Skin of body (tissue), 3 donors: ENCODE data around the gene CIAO2A. TPM values are rescaled to one million over a fixed set of nuclear protein-coding genes. Genes with fewer than 3 reads are reported as not detected.

Experiments
- DNase-seq: peaks from one replicate; lab custom pipeline; 2025; lab: John Stamatoyannopoulos, UW
- small RNA-seq: library from RNA; depleted of rRNA; stranded (forward); fragments of <200 nt; gene quantifications from one replicate; pipeline ENCODE3, GENCODE V24; 2014; ENCODE audit warnings: low replicate concordance
- total RNA-seq: library from RNA; depleted of rRNA; stranded (reverse); fragments of >200 nt; gene quantifications from one replicate; pipeline ENCODE4 v1.2.3, GENCODE V29; 2014

Gene CIAO2A
- total RNA-seq, 1 donor from 2014 or later, result 57.0 TPM

GRCh38 chr15:64045101-64045435 lies 48.6 kb downstream of the CIAO2A start:
- DNase-seq, result no peak

GRCh38 chr15:64044300-64045100 lies 49.1 kb downstream of the CIAO2A start:
- DNase-seq, result no peak

- DNase-seq, result no peak
Measured at GRCh38 chr15:64038878-64039610, 54.6 kb downstream of the CIAO2A start.

GRCh38 chr15:64037966-64038365 lies 55.7 kb downstream of the CIAO2A start:
- DNase-seq, result no peak

DNA sequence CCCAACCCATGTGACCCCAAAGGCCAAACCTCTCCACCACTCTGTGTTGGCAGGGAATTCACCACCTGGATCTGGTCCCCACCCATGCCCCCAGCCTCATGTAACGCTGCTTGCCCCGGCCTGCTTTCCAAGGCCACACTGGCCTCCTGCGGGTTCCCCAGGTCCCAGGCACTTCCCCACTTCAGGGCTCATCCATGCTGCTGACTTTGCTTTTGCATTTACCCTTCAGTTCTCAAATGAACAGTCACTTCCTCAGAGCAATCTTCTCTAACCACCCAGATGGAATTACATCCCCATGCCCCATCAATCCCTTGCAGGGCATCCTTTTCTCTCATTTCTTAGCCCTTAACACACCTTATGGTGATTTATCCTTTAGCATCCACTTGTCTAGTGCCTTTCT lies 56.5 kb downstream of the CIAO2A start:
- no peak for DNase-seq

DNA sequence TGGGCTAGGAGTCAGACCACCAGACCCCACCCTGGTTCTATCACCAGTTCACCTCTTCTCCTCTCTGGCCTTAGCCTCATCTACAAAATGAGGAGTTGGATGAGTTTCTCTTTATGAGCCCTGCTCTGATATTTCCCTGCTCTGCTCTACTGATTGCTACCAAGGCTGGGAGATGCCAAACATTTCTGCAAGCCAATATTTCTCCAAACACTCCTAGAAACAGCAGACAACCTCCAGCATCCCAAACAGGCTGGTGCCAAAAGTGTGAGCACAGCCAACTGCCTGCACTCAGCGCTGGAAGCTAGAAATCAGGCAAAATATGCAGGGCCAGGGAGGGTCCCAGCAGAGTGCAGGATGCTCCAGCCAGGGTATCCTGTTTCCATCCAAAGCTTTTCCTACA lies 58.1 kb downstream of the CIAO2A start:
- DNase-seq, result no peak

- no peak for DNase-seq
Measured at GRCh38 chr15:64034519-64034918, 59.1 kb downstream of the CIAO2A start.

GRCh38 chr15:64032329-64032728 lies 61.3 kb downstream of the CIAO2A start:
- no peak for DNase-seq

- no peak for DNase-seq
Measured at GRCh38 chr15:64030123-64030522, 63.5 kb downstream of the CIAO2A start.

GRCh38 chr15:64029633-64030032 lies 64.0 kb downstream of the CIAO2A start:
- DNase-seq, result no peak

GRCh38 chr15:64029110-64029509 lies 64.5 kb downstream of the CIAO2A start:
- DNase-seq, result no peak

GRCh38 chr15:64026591-64026990 lies 67.0 kb downstream of the CIAO2A start:
- DNase-seq, result no peak

DNA sequence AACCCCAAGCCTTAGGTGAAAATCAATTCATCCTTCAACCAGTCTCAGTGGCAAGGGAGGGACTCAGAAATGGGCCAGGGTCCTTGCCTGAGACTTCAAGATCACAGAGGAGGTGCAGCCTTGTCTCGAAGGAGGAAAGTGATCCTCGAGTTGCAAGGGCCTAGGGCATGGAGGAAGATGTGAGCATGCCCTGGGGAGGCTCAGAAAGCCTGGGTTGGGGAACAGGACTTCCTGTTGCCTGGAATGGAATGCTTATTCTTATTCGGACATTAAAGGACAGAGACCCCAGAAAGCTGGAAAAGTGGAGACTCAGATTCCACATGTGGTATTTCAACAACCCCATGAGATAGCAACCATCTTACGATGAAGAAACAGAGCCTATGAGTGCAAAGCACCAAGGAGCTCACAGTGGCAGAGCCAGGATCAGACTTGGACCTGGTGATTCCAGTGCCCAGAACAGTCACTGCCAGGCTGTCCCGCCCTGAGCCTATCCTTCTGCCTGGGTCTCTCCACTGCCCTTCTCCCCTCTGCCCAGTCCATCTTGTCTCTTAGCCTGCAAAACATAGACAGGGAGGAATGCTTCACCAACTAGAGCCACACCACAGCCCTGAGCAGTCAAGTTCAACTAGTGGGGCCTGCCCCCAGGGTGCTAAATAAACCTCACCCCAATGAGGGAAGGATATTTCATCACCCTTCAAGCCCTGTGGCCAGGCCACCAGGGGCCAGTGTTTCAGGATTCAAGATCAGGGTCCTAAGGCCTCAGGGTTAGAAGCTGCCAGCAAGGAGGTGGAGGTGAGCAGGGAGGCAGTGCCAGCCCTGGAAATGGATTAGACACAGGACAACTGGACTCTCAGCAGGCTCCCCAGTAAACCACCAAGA lies 69.2 kb downstream of the CIAO2A start:
- DNase-seq, result no peak

- DNase-seq, result no peak
Measured at GRCh38 chr15:64023220-64023619, 70.4 kb downstream of the CIAO2A start.

DNA sequence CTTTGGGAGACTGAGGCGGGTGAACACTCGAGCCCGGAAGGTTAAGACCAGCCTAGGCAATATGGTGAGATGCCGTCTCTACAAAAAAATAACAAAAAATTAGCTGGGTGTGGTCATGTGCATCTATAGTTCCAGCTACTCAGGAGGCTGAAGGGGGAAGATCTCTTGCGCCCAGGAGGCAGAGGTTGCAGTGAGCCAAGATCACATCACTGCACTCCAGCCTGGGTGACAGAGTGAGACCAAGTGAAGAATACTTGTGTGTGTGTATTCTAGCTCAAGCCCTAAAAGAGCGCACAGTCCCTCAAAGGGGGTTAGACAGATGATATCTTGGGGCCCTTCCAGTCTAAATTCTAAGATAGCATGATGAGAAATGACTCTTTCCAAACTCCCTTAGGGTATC lies 71.1 kb downstream of the CIAO2A start:
- no peak for DNase-seq

Small RNAs within 50 kb of the gene (small RNA-seq; reads per million reads assigned to genes)
- not detected for gene RF00019

Other genes with a start within 250 kb of the CIAO2A start
- 9.7 TPM for gene DAPK2, start 47.4 kb downstream of the CIAO2A start, total RNA-seq
- gene SNX1, start 2.1 kb upstream of the CIAO2A start, total RNA-seq, result 58.2 TPM
- gene SNX22, start 57.9 kb upstream of the CIAO2A start, total RNA-seq, result 0.99 TPM
- gene PPIB, start 69.2 kb upstream of the CIAO2A start, total RNA-seq, result 210 TPM